ENCODE data around the gene IFNG-AS1. TPM values are rescaled to one million over a fixed set of nuclear protein-coding genes. Genes with fewer than 3 reads are reported as not detected.

The IFNG-AS1 gene
- total RNA-seq, 1 experiment from 2014 or later: not detected

DNA sequence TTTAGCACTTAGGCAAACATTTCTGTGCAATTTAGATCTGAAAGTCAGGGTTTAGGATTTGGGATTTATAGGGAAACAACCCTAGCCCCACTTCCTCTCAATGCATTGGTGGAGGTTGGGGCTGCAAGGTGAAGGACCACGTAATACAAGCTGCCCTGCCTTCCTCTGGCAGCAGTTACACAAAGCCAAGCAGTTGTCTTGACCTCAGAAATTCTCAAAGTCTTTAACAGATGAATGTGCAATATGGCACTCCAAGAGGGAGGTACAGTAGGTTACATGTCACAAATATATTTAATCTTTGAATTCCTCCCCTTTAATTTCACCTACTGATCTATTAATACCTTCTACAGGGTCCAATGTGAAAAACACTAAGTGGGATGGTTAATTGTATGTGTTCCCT lies 23.9 kb downstream of the IFNG-AS1 start:
- H3K27ac ChIP-seq (ENCODE audit: low read length): no peak overlapping the region
- H3K36me3 ChIP-seq (ENCODE audit: low read depth, low read length): no peaks in the 10 kb centered on the region
- DNase-seq (no peak), ATAC-seq (no peak)
- intact Hi-C loops (cut with micrococcal nuclease): no loop called here
- H3K27me3 ChIP-seq (ENCODE audit: low read length): no peaks in the 10 kb centered on the region
- no TSS peak for BruUV-seq (replicated peaks)
- POLR2A ChIA-PET (ENCODE audit: unreplicated experiment): no interaction called here
- H3K4me1 ChIP-seq (ENCODE audit: insufficient read depth, low read length): no peaks in the 10 kb centered on the region
- no peaks in the 10 kb centered on the region for H4K20me1 ChIP-seq (ENCODE audit: low read length)
- H3K4me2 ChIP-seq (ENCODE audit: low read length): no peak overlapping the region
- no peaks in the 10 kb centered on the region for H3K9me3 ChIP-seq (ENCODE audit: low read length)
- CTCF ChIA-PET: no interaction called here
- no peaks in the 10 kb centered on the region for H3K79me2 ChIP-seq (ENCODE audit: low read length)
- TF ChIP-seq EZH2phosphoT487 (IDR thresholded peaks at IDR 0.05; ENCODE audit: borderline replicate concordance, low read length): no peak
- TF ChIP-seq EZH2 (IDR thresholded peaks at IDR 0.05; ENCODE audit: low read length, unreplicated experiment): no peak
- H3K9ac ChIP-seq (ENCODE audit: low read length): no peak overlapping the region
- H3K4me3 ChIP-seq (ENCODE audit: low read length): no peak overlapping the region
- no peak overlapping the region for H2AFZ ChIP-seq (ENCODE audit: low read length)
- no peaks in the 10 kb centered on the region for H3F3A ChIP-seq (ENCODE audit: low read length, unreplicated experiment)
- H3K9me2 ChIP-seq (replicated peaks; ENCODE audit: low read length): no peaks in the 10 kb centered on the region

DNA sequence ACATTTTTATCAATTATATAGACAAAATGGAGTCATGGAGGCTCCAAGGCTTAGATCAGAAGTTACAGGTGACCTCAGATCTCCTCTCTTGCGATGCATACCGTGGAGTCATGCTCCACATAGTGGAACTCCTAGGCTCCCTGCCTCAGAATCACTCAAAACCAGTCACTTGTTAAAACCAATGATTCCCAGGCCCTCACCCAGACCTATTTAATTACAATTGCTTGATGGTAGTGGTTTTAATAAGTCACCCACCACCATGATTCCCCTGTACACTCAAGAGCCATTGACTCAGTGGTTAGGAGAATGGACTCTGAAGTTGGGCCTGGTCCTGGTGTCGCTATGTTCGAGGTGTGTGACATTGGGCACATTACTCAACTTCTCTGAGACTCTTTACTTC lies 26.9 kb downstream of the IFNG-AS1 start:
- Histone ChIP-seq H3K9ac (ENCODE audit: low read length) (no peak overlapping the region), H3F3A (ENCODE audit: low read length, unreplicated experiment) (no peaks in the 10 kb centered on the region), H3K27ac (ENCODE audit: low read length) (no peak overlapping the region), H3K36me3 (ENCODE audit: low read depth, low read length) (no peaks in the 10 kb centered on the region), H3K4me3 (ENCODE audit: low read length) (no peak overlapping the region), H3K4me1 (ENCODE audit: insufficient read depth, low read length) (no peaks in the 10 kb centered on the region), H2AFZ (ENCODE audit: low read length) (no peak overlapping the region), H3K27me3 (ENCODE audit: low read length) (no peaks in the 10 kb centered on the region), H3K9me3 (ENCODE audit: low read length) (no peaks in the 10 kb centered on the region), H3K9me2 (replicated peaks; ENCODE audit: low read length) (no peaks in the 10 kb centered on the region), H3K79me2 (ENCODE audit: low read length) (no peaks in the 10 kb centered on the region), H4K20me1 (ENCODE audit: low read length) (no peaks in the 10 kb centered on the region), H3K4me2 (ENCODE audit: low read length) (no peak overlapping the region)
- ChIA-PET POLR2A (ENCODE audit: unreplicated experiment) (no interaction called here), CTCF (no interaction called here)
- no TSS peak for BruUV-seq (replicated peaks)
- ATAC-seq: no peak
- TF ChIP-seq EZH2 (IDR thresholded peaks at IDR 0.05; ENCODE audit: low read length, unreplicated experiment) (no peak), EZH2phosphoT487 (IDR thresholded peaks at IDR 0.05; ENCODE audit: borderline replicate concordance, low read length) (no peak)
- DNase-seq: no peak
- intact Hi-C loops (cut with micrococcal nuclease): no loop called here

DNA sequence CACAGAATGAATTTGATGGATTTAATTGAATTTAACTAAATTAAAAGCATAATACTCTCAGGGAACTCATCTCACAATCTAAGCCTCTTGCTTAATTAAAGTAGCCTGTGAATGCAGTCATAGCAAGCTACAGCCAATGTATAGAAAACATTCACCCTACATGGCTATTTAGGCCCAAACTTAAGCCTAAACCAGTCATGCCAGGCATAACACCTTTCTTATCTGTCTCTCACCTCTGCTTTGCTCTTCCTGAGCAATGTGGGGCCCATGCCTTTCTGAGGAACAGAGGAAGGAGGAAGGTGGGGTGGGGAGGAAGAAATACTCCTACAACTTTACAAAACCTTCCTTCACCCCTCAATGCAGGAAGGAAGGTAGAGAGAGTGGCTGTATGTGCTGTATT lies 29.1 kb downstream of the IFNG-AS1 start:
- no TSS peak for BruUV-seq (replicated peaks)
- intact Hi-C loops (cut with micrococcal nuclease): no loop called here

More for the DNA sequence above, 29.1 kb downstream of the IFNG-AS1 start:
- DNase-seq: no peak
- ATAC-seq: no peak
- Histone ChIP-seq H3K9me2 (replicated peaks; ENCODE audit: low read length) (no peaks in the 10 kb centered on the region), H3K4me1 (ENCODE audit: insufficient read depth, low read length) (no peaks in the 10 kb centered on the region), H3K27ac (ENCODE audit: low read length) (no peak overlapping the region), H4K20me1 (ENCODE audit: low read length) (no peaks in the 10 kb centered on the region), H3K27me3 (ENCODE audit: low read length) (no peaks in the 10 kb centered on the region), H3K79me2 (ENCODE audit: low read length) (no peaks in the 10 kb centered on the region), H3K4me2 (ENCODE audit: low read length) (no peak overlapping the region), H3K9ac (ENCODE audit: low read length) (no peak overlapping the region), H2AFZ (ENCODE audit: low read length) (no peak overlapping the region), H3K36me3 (ENCODE audit: low read depth, low read length) (no peaks in the 10 kb centered on the region), H3K4me3 (ENCODE audit: low read length) (no peak overlapping the region), H3K9me3 (ENCODE audit: low read length) (no peaks in the 10 kb centered on the region), H3F3A (ENCODE audit: low read length, unreplicated experiment) (no peaks in the 10 kb centered on the region)
- TF ChIP-seq EZH2 (IDR thresholded peaks at IDR 0.05; ENCODE audit: low read length, unreplicated experiment) (no peak), EZH2phosphoT487 (IDR thresholded peaks at IDR 0.05; ENCODE audit: borderline replicate concordance, low read length) (no peak), CTCF (conservative IDR thresholded peaks at IDR 0.05; ENCODE audit: low read depth, low read length) (no peak)
- CTCF ChIA-PET: no interaction called here
- POLR2A ChIA-PET (ENCODE audit: unreplicated experiment): no interaction called here

Measured in PC-3 (cell line).